ENCODE results near the gene NAA50. TPM values are rescaled to one million over a fixed set of nuclear protein-coding genes. Genes with fewer than 3 reads are reported as not detected.

Gene NAA50
- total and polyA plus RNA-seq, 2 of the 13 experiments (the other 11 are each of a cell fraction or from before 2014, with no cell fraction given): 30.2 to 233 TPM

DNA sequence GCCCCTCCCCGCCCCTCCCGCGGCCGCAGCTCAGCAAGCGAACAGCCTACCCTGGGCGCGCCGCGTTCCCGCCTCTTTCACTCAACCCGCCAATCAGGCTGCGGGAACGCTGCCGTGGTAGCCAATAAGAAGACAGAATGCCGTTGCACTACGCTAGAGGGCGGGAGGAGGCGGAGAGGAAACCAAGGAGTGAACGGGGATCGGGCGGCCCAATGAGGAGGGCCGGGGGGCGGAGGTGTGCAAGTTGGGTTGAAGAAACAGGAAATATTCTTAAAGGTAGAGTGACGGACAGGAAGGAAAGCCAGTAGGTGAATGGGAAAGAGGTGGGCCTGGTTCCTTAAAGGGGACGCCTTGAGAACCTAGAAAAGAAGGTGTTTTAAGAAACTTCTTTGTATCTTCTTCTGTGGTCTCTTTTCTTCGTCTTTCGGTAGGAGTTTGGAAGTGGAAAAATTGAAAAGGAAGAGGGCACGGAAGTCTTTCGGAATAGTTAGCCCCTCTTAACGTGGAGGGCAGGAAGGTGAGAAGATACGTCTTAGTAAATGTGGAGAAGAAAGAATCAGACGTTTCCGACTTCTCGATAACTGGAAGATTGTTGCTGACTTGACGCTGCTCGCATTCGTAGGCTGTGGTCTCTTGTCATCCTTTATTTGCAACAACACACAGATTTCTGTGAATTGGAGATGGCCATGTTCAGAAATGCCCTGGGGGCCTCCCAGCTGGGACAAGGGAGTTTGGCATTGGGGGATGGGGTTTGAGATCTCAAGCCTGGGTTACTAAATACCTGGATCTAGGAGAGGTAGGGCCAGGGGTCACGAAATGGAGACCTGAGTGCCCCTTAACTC, 49.2 kb downstream of the NAA50 start (continued):
- TF ChIP-seq ISX (CRISPR knock-in tag; conservative IDR thresholded peaks at IDR 0.05) (no peak), KAT2B (IDR thresholded peaks at IDR 0.05; ENCODE audit: borderline replicate concordance, low read depth, low read length) (no peak), PITX1 (CRISPR knock-in tag; IDR thresholded peaks at IDR 0.05) (no peak), ZNF788 (CRISPR knock-in tag; IDR thresholded peaks at IDR 0.05; ENCODE audit: borderline replicate concordance) (no peak; the same call in 1 of the 2 replicates), NR3C1 (CRISPR knock-in tag; IDR thresholded peaks at IDR 0.05) (no peak), TBX3 (IDR thresholded peaks at IDR 0.05; ENCODE audit: borderline replicate concordance) (peak; percentile 64; the same call in 1 of the 2 replicates), NFATC3 (CRISPR knock-in tag; IDR thresholded peaks at IDR 0.05) (no peak), TCF12 (IDR thresholded peaks at IDR 0.05) (no peak), TCF12 (CRISPR knock-in tag; IDR thresholded peaks at IDR 0.05) (no peak), PAF1 (CRISPR knock-in tag; IDR thresholded peaks at IDR 0.05) (no peak), BRD4 (CRISPR knock-in tag; IDR thresholded peaks at IDR 0.05) (0 out of 2 replicates have a peak, but pooled peaks have one; percentile 22), ZNF501 (CRISPR knock-in tag; IDR thresholded peaks at IDR 0.05) (peak; percentile 55; the same call in 1 of the 2 replicates), KDM6A (CRISPR knock-in tag; IDR thresholded peaks at IDR 0.05; ENCODE audit: low read depth) (no peak), SCMH1 (CRISPR knock-in tag; IDR thresholded peaks at IDR 0.05; ENCODE audit: borderline replicate concordance) (no peak), ELF1 (CRISPR knock-in tag; IDR thresholded peaks at IDR 0.05) (peak; percentile 86), SRF (IDR thresholded peaks at IDR 0.05; ENCODE audit: low read depth, low read length) (0 out of 2 replicates have a peak, but pooled peaks have one; percentile 9), RXRA (CRISPR knock-in tag; IDR thresholded peaks at IDR 0.05) (no peak), SMAD9 (CRISPR knock-in tag; IDR thresholded peaks at IDR 0.05) (no peak), NFRKB (IDR thresholded peaks at IDR 0.05) (no peak), CHD2 (IDR thresholded peaks at IDR 0.05; ENCODE audit: low read depth, low read length) (peak; percentile 73; the same call in 1 of the 2 replicates), KDM2A (CRISPR knock-in tag; IDR thresholded peaks at IDR 0.05; ENCODE audit: borderline replicate concordance, low read depth) (no peak), ZSCAN31 (CRISPR knock-in tag; IDR thresholded peaks at IDR 0.05; ENCODE audit: low read depth) (no peak), THAP11 (CRISPR knock-in tag; IDR thresholded peaks at IDR 0.05) (peak; percentile 78), POLR2G (IDR thresholded peaks at IDR 0.05; ENCODE audit: low read depth, low read length) (no peak), ZNF430 (CRISPR knock-in tag; IDR thresholded peaks at IDR 0.05) (no peak; the same call in 1 of the 2 replicates), GPN1 (CRISPR knock-in tag; IDR thresholded peaks at IDR 0.05; ENCODE audit: borderline replicate concordance) (no peak), GATAD1 (CRISPR knock-in tag; IDR thresholded peaks at IDR 0.05) (peak; percentile 71), HIVEP1 (CRISPR knock-in tag; IDR thresholded peaks at IDR 0.05) (no peak), ZNF24 (IDR thresholded peaks at IDR 0.05) (no peak), ZSCAN9 (CRISPR knock-in tag; IDR thresholded peaks at IDR 0.05; ENCODE audit: borderline replicate concordance) (peak; percentile 16; the same call in 1 of the 2 replicates), KLF16 (CRISPR knock-in tag; IDR thresholded peaks at IDR 0.05) (no peak), TCF7 (IDR thresholded peaks at IDR 0.05; ENCODE audit: low read depth) (no peak)

Measured in HepG2 (cell line).